ENCODE measurements around the gene CAMK4.
"Not testable (repeated sequence)": the region's sequence is repeated elsewhere in the genome, so short reads cannot be mapped to it uniquely, and the experiment has no call there.

CAMK4 gene

GRCh38 chr5:111229871-111230810 is 6.0 kb downstream of the CAMK4 start:
- no peak for DNase-seq

GRCh38 chr5:111231119-111231518 is 6.9 kb downstream of the CAMK4 start:
- no peak for DNase-seq

- DNase-seq: no peak
Measured at GRCh38 chr5:111232311-111233051, 8.3 kb downstream of the CAMK4 start.

- no peak for DNase-seq
Measured at GRCh38 chr5:111233052-111233374, 8.8 kb downstream of the CAMK4 start.

GRCh38 chr5:111234125-111234524 is 9.9 kb downstream of the CAMK4 start:
- no peak for DNase-seq

GRCh38 chr5:111235635-111236034 is 11.5 kb downstream of the CAMK4 start:
- DNase-seq: no peak

GRCh38 chr5:111236348-111236747 is 12.2 kb downstream of the CAMK4 start:
- no peak for DNase-seq

GRCh38 chr5:111236995-111237394 is 12.8 kb downstream of the CAMK4 start:
- DNase-seq: no peak

GRCh38 chr5:111237470-111237869 is 13.3 kb downstream of the CAMK4 start:
- no peak for DNase-seq

- DNase-seq: no peak
Measured at GRCh38 chr5:111238431-111239225, 14.4 kb downstream of the CAMK4 start.

- no peak for DNase-seq
Measured at GRCh38 chr5:111241696-111242095, 17.5 kb downstream of the CAMK4 start.

GRCh38 chr5:111242606-111243005 is 18.4 kb downstream of the CAMK4 start:
- DNase-seq: no peak

- no peak for DNase-seq
Measured at GRCh38 chr5:111243318-111243717, 19.1 kb downstream of the CAMK4 start.

GRCh38 chr5:111245654-111246053 is 21.5 kb downstream of the CAMK4 start:
- DNase-seq: no peak

GRCh38 chr5:111246459-111246858 is 22.3 kb downstream of the CAMK4 start:
- DNase-seq: no peak

GRCh38 chr5:111248571-111248970 is 24.4 kb downstream of the CAMK4 start:
- DNase-seq: no peak

- DNase-seq: no peak
Measured at GRCh38 chr5:111251921-111252320, 27.7 kb downstream of the CAMK4 start.

- no peak for DNase-seq
Measured at GRCh38 chr5:111252799-111253545, 28.8 kb downstream of the CAMK4 start.

GRCh38 chr5:111254613-111255012 is 30.4 kb downstream of the CAMK4 start:
- DNase-seq: no peak

- DNase-seq: no peak
Measured at GRCh38 chr5:111255169-111255568, 31.0 kb downstream of the CAMK4 start.

- DNase-seq: no peak
Measured at GRCh38 chr5:111256128-111256527, 31.9 kb downstream of the CAMK4 start.

- not testable (repeated sequence) for DNase-seq
Measured at GRCh38 chr5:111257610-111258009, 33.4 kb downstream of the CAMK4 start.

GRCh38 chr5:111259636-111260035 is 35.5 kb downstream of the CAMK4 start:
- no peak for DNase-seq
